Prostate gland (tissue), 2 donors: ENCODE data around the gene HCN3.

Source experiments
- POLR2A ChIP-seq: fragments of 450-650 bp; IDR thresholded peaks from one replicate; pipeline ENCODE4 v1.6.1; 2016; ENCODE audit warnings: antibody characterized with exemption, mild to moderate bottlenecking
- POLR2AphosphoS5 ChIP-seq: sonication (generic); formaldehyde crosslinking; IDR thresholded peaks from one replicate; pipeline ENCODE4 v1.6.1; 2017; ENCODE audit warnings: antibody characterized with exemption
- TF ChIP-seq, protein P1 (sequence below), 4 experiments: fragments of 200-600 bp in 2 of 4; fragments of 450-650 bp in 2 of 4; sonication (generic) in 2 of 4; IDR thresholded peaks; 1 replicate in 3 of 4; 2 replicates in 1 of 4; pipeline ENCODE4 v1.5.1; 2016 to 2019; ENCODE audit warnings: antibody characterized with exemption in 4 of 4, mild to moderate bottlenecking in 2 of 4, moderate library complexity in 2 of 4

- TF ChIP-seq, protein P1, sequence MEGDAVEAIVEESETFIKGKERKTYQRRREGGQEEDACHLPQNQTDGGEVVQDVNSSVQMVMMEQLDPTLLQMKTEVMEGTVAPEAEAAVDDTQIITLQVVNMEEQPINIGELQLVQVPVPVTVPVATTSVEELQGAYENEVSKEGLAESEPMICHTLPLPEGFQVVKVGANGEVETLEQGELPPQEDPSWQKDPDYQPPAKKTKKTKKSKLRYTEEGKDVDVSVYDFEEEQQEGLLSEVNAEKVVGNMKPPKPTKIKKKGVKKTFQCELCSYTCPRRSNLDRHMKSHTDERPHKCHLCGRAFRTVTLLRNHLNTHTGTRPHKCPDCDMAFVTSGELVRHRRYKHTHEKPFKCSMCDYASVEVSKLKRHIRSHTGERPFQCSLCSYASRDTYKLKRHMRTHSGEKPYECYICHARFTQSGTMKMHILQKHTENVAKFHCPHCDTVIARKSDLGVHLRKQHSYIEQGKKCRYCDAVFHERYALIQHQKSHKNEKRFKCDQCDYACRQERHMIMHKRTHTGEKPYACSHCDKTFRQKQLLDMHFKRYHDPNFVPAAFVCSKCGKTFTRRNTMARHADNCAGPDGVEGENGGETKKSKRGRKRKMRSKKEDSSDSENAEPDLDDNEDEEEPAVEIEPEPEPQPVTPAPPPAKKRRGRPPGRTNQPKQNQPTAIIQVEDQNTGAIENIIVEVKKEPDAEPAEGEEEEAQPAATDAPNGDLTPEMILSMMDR (IDR thresholded peaks at IDR 0.05), result no peak
- no peak for TF ChIP-seq POLR2A
- no peak for TF ChIP-seq POLR2AphosphoS5
These were observed 32.1 kb upstream of the HCN3 start for GRCh38 chr1:155245163-155245524.
